Endothelial cell of umbilical vein (primary cell): ENCODE measurements around the gene ARHGEF7. TPM values are rescaled to one million over a fixed set of nuclear protein-coding genes. Genes with fewer than 3 reads are reported as not detected.

Experiments used
- BruUV-seq: library from RNA; stranded (reverse); fragments of 400-500 nt; replicated peaks from 2 replicates; lab custom pipeline; 2021; lab: Mats Ljungman, UMichigan
- CTCF ChIA-PET: fragments of 300-600, 350-600 bp; sonication (Branson Sonifier 250); formaldehyde crosslinking; loops from one replicate; lab custom pipeline; 2021; ENCODE audit warnings: antibody characterized with exemption, inconsistent platforms; lab: Charles Lee
- POLR2A ChIA-PET: fragments of 300-600, 350-600 bp; sonication (Branson Sonifier 250); formaldehyde crosslinking; loops from one replicate; lab custom pipeline; 2021; ENCODE audit warnings: antibody characterized with exemption, inconsistent platforms; lab: Charles Lee
- DNase-seq: peaks from one replicate; pipeline ENCODE4 v3.0.0-alpha.2; 2011; ENCODE audit warnings: low read depth, low spot score
- FAIRE-seq: peaks from 2 replicates; lab custom pipeline; 2011; peaks lifted over from hg19 to GRCh38; lab: Jason Lieb, UNC
- H2AFZ ChIP-seq: 2 replicates; pipeline ENCODE4 v1.6.0; 2012; ENCODE audit warnings: low read depth, low read length, control low read depth, inconsistent platforms
- H3K27ac ChIP-seq: 2 replicates; pipeline ENCODE4 v1.5.1; 2011; ENCODE audit warnings: low read depth, mild to moderate bottlenecking, control low read depth, low read length, moderate library complexity; ENCODE audit not compliant: insufficient read depth
- H3K27me3 ChIP-seq, 2 experiments: 2 replicates each; pipeline versions ENCODE4 v1.6.0 to v1.6.1; 2011; ENCODE audit warnings: low read length in 2 of 2, mixed read lengths in 1 of 2; ENCODE audit not compliant: control insufficient read depth in 2 of 2, insufficient read depth in 2 of 2
- H3K36me3 ChIP-seq, 2 experiments: 2 replicates in 1 of 2; 3 replicates in 1 of 2; pipeline ENCODE4 v1.5.1; 2011; ENCODE audit warnings: low read length in 2 of 2, mild to moderate bottlenecking in 1 of 2, moderate library complexity in 1 of 2; ENCODE audit not compliant: control insufficient read depth in 2 of 2, insufficient read depth in 2 of 2; ENCODE audit errors: extremely low read depth in 1 of 2
- H3K4me1 ChIP-seq: 3 replicates; pipeline ENCODE4 v1.5.1; 2011; ENCODE audit warnings: mild to moderate bottlenecking, low read length; ENCODE audit not compliant: control insufficient read depth, insufficient read depth; ENCODE audit errors: extremely low read depth
- H3K4me2 ChIP-seq: 2 replicates; pipeline ENCODE4 v1.6.1; 2011; ENCODE audit warnings: low read length, control low read depth, mixed read lengths; ENCODE audit not compliant: insufficient read depth
- H3K4me3 ChIP-seq, 3 experiments: fragments of 200-600 bp in 1 of 3; sonication (generic), shearing (Covaris generic) in 1 of 3; replicated peaks in 1 of 3; 2 replicates each; pipeline ENCODE4 v1.5.1; 2011 to 2016; ENCODE audit warnings: control low read depth in 3 of 3, low read length in 3 of 3, mild to moderate bottlenecking in 2 of 3, inconsistent platforms in 1 of 3, low read depth in 1 of 3, moderate library complexity in 1 of 3; ENCODE audit not compliant: insufficient read depth in 1 of 3
- H3K79me2 ChIP-seq: 2 replicates; pipeline ENCODE4 v1.6.0; 2012; ENCODE audit warnings: low read length, inconsistent platforms; ENCODE audit not compliant: control insufficient read depth, insufficient read depth
- H3K9ac ChIP-seq: replicated peaks from 2 replicates; pipeline ENCODE3; 2011; ENCODE audit warnings: low read length, control low read depth; ENCODE audit not compliant: insufficient read depth; ENCODE audit errors: extremely low read depth
- H3K9me1 ChIP-seq: replicated peaks from 3 replicates; pipeline ENCODE4 v1.6.0; 2011; ENCODE audit warnings: mild to moderate bottlenecking, low read length; ENCODE audit not compliant: control insufficient read depth, insufficient read depth; ENCODE audit errors: extremely low read depth
- H3K9me3 ChIP-seq: replicated peaks from 2 replicates; pipeline ENCODE4 v1.5.1; 2012; ENCODE audit warnings: low read length, inconsistent platforms; ENCODE audit not compliant: control insufficient read depth, insufficient read depth
- H4K20me1 ChIP-seq: replicated peaks from 2 replicates; pipeline ENCODE3; 2011; ENCODE audit warnings: mild to moderate bottlenecking, low read length; ENCODE audit not compliant: control insufficient read depth, insufficient read depth; ENCODE audit errors: extremely low read depth
- CTCF ChIP-seq, 2 donors: IDR thresholded peaks; 1 replicate in 1 of 2; 2 replicates in 1 of 2; pipeline ENCODE4 v1.5.1; 2011; ENCODE audit warnings: low read length in 2 of 2, mild to moderate bottlenecking in 2 of 2, moderate library complexity in 2 of 2, control low read depth in 1 of 2, inconsistent platforms in 1 of 2, low read depth in 1 of 2; ENCODE audit not compliant: insufficient read depth in 1 of 2; ENCODE audit errors: extremely low read depth in 1 of 2
- EZH2 ChIP-seq: IDR thresholded peaks from 2 replicates; pipeline ENCODE4 v1.6.1; 2012; ENCODE audit warnings: borderline replicate concordance, low read depth, mild to moderate bottlenecking, moderate library complexity, low read length, inconsistent platforms; ENCODE audit not compliant: severe bottlenecking
- FOS ChIP-seq: IDR thresholded peaks from 2 replicates; pipeline ENCODE4 v1.6.1; 2011; ENCODE audit warnings: mild to moderate bottlenecking, low read length, moderate library complexity, borderline replicate concordance; ENCODE audit not compliant: insufficient read depth
- GATA2 ChIP-seq: IDR thresholded peaks from 2 replicates; pipeline ENCODE4 v1.7.0; 2011; ENCODE audit warnings: low read depth, mild to moderate bottlenecking, moderate library complexity, mixed read lengths, low read length; ENCODE audit not compliant: insufficient read length, insufficient read depth
- JUN ChIP-seq: IDR thresholded peaks from 2 replicates; pipeline ENCODE4 v1.6.1; 2011; ENCODE audit warnings: borderline replicate concordance, low read depth; ENCODE audit not compliant: insufficient read length, insufficient read depth
- MAX ChIP-seq: IDR thresholded peaks from 2 replicates; pipeline ENCODE4 v1.6.1; 2011; ENCODE audit not compliant: insufficient read depth, insufficient read length
- MYC ChIP-seq: IDR thresholded peaks from one replicate; pipeline ENCODE4 v1.6.1; 2011; ENCODE audit warnings: mild to moderate bottlenecking, low read depth, low read length
- POLR2A ChIP-seq: IDR thresholded peaks from 2 replicates; pipeline ENCODE4 v1.6.1; 2012; ENCODE audit warnings: low read depth, mild to moderate bottlenecking, control low read depth, low read length
- POLR2AphosphoS5 ChIP-seq: IDR thresholded peaks from 2 replicates; pipeline ENCODE4 v1.6.1; 2012; ENCODE audit warnings: low read depth, mild to moderate bottlenecking, control low read depth, low read length, moderate library complexity; ENCODE audit not compliant: insufficient read depth
- dilution Hi-C: fragments of 300-500 bp; cut with MboI; formaldehyde crosslinking; loops from one replicate; pipeline ENCODE4 v1.15.0; 2019; ENCODE audit warnings: low sequenced_read_pairs; ENCODE audit not compliant: extremely low pct_ligation_motif_present
- intact Hi-C: fragments of 100-400 bp; cut with micrococcal nuclease; formaldehyde crosslinking; loops from one replicate; pipeline ENCODE4 v1.10.0; 2022
- polyA plus RNA-seq, 4 experiments: library from polyadenylated mRNA; depleted of rRNA in 3 of 4; stranded (reverse) in 3 of 4; unstranded in 1 of 4; fragments of >200 nt; gene quantifications; 2 replicates each; pipeline versions ENCODE4 v1.2.1 to v1.2.3, GENCODE V29; 2011 to 2012; ENCODE audit warnings: missing spikeins in 1 of 4
- total RNA-seq: library from RNA; stranded (reverse); gene quantifications from 2 replicates; pipeline ENCODE4 v1.2.3, GENCODE V29; 2021

Gene ARHGEF7
- total and polyA plus RNA-seq, 2 donors (not counting 3 experiments of a cell fraction or from before 2014, with no cell fraction given) = 94.9 to 155 TPM

- ChIA-PET CTCF (no interaction called here), POLR2A (no interaction called here)
- H3K36me3 ChIP-seq = no peaks in the 10 kb centered on the region
- no peak overlapping the region for H3K27ac ChIP-seq
- H3K4me2 ChIP-seq = no peak overlapping the region
- TF ChIP-seq POLR2AphosphoS5 (no peak), MAX (no peak), FOS (no peak), POLR2A (no peak), MYC (no peak), EZH2 (no peak), GATA2 (no peak)
- no peak overlapping the region for H3K4me3 ChIP-seq
- H3K9ac ChIP-seq = no peak overlapping the region
- FAIRE-seq (no peak), DNase-seq (no peak)
- no TSS peak for BruUV-seq
- H3K4me1 ChIP-seq = no peaks in the 10 kb centered on the region
- no peaks in the 10 kb centered on the region for H3K27me3 ChIP-seq
- no peaks in the 10 kb centered on the region for H3K79me2 ChIP-seq
- H4K20me1 ChIP-seq = no peaks in the 10 kb centered on the region
- H3K9me3 ChIP-seq = no peaks in the 10 kb centered on the region
- intact Hi-C loops = no loop called here
- no peak overlapping the region for H2AFZ ChIP-seq
- no peaks in the 10 kb centered on the region for H3K9me1 ChIP-seq
- dilution Hi-C loops = no loop called here
These were observed 224.4 kb downstream of the ARHGEF7 start for GRCh38 chr13:111339366-111340143.

- H2AFZ ChIP-seq = no peak overlapping the region
- CTCF ChIA-PET = no interaction called here
- POLR2A ChIA-PET = no interaction called here
- no peak overlapping the region for H3K4me3 ChIP-seq
- no peaks in the 10 kb centered on the region for H3K27me3 ChIP-seq
- TF ChIP-seq MYC (no peak), CTCF (IDR thresholded peaks at IDR 0.05; ENCODE audit: extremely low read depth in 1 of 2, insufficient read depth in 1 of 2, low read depth in 1 of 2, low read length in 2 of 2) (no peak), MAX (no peak), POLR2A (no peak), JUN (no peak), GATA2 (no peak), FOS (no peak), POLR2AphosphoS5 (no peak), EZH2 (no peak)
- no peaks in the 10 kb centered on the region for H3K9me1 ChIP-seq
- BruUV-seq = no TSS peak
- no peaks in the 10 kb centered on the region for H3K9me3 ChIP-seq
- dilution Hi-C loops = no loop called here
- no peaks in the 10 kb centered on the region for H4K20me1 ChIP-seq
- H3K9ac ChIP-seq = no peak overlapping the region
- intact Hi-C loops = no loop called here
- no peak overlapping the region for H3K4me2 ChIP-seq
- no peaks in the 10 kb centered on the region for H3K4me1 ChIP-seq
- no peaks in the 10 kb centered on the region for H3K36me3 ChIP-seq
- H3K79me2 ChIP-seq = no peaks in the 10 kb centered on the region
- FAIRE-seq = no peak
- H3K27ac ChIP-seq = no peak overlapping the region
- DNase-seq = no peak
These were observed 226.8 kb downstream of the ARHGEF7 start for GRCh38 chr13:111341886-111342285.
